GM11168 (cell line): Measurements from ENCODE around the gene TK1.

Experiments
- in situ Hi-C: fragments of 300-500 bp; cut with MboI; formaldehyde crosslinking; loops from one replicate; pipeline ENCODE4 v1.12.0; 2022; ENCODE audit warnings: low sequenced_read_pairs; ENCODE audit not compliant: unreplicated experiment

The TK1 gene

DNA sequence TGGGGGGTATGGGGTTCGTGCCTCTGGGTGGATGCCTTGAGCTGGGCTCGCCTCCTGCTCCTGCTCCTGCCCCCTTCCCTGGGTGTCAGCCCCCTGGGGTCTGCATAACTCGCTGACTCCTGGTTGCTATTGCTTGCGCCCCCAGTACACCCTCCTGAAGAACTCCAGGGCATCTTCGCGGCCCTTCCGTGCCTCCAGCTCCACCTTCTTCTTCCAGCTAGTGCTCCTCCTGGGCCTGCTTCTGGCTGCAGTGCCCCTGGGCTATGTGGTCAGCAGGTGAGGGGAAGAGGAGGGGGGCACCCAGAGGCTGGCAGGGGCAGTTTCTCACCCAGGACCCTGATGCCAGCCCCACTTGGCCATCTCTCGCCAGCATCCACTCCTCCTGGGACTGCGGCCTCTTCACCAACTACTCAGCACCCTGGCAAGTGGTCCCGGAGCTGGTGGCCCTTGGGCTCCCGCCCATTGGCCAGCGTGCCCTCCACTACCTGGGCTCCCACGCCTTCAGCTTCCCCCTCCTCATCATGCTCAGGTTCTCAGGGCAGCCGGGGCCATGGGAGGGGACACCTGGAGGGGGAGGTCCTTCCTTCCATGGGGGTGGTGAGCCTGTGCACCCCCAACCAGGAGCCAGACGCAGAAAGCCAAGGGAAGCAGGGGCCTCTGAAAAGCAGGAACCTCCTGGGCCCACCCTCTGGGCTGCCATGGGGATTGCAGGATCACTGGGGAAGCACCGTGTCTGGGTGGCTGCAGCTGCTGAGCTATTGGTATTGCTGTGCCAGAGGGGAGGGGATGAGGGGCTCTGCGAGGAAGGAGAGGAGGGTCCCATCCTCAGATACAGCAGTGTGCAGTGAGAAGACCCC, 48.4 kb downstream of the TK1 start:
- in situ Hi-C loops, result no loop called here

- in situ Hi-C loops, result no loop called here
Observed at GRCh38 chr17:78137392-78138203, 49.3 kb downstream of the TK1 start.

DNA sequence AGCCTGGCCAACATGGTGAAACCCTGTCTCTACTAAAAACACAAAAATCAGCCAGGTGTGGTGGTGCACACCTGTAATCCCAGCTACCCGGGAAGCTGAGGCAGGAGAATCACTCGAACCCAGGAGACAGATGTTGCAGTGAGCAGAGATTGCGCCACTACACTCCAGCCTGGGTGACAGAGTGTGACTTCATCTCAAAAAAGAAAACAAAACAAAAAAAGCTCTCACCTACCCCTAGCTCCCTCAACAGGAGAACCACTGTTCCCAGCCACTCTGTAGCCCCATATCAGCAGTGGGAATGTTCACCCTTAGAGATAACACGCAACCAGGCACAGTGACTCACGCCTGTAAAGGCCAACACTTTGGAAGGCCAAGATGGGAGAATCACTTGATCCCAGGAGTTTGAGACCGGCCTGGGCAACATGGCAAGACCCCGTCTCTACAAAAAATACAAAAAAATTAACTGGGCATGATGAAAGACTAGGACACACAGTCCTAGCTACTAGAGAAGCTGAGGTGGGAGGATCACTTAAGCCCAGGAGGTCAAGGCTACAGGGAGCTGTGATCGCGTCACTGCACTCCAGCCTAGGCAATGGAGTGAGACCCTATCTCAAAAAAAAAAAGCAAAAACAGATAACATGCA, 50.9 kb downstream of the TK1 start:
- in situ Hi-C loops, result no loop called here

DNA sequence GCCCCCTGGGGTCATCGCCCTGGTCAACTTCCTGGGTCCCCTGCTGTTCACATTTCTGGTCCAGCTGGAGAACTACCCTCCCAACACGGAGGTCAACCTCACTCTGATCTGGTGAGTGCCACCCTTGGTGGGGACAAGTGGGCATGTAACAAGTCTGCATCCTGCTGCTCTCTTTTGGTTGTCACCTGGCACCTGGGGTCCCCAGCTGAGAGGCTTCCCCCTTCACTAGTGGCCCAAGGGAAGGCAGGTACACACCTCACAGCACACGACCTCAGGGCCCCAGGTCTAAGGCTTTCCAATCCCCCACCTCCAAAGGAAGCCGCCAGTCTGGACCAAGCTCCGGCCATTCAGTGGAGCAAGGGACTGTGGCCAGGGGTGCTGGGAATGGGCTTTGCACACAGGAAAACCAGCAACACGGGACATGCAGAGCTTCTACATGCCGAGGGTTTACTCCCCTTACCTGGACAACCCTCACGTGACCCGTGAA, 51.9 kb downstream of the TK1 start:
- in situ Hi-C loops, result loop anchor here (5.0 kb wide), 1 partner anchor 37 kb away; no protein-coding TSS in a partner anchor

DNA sequence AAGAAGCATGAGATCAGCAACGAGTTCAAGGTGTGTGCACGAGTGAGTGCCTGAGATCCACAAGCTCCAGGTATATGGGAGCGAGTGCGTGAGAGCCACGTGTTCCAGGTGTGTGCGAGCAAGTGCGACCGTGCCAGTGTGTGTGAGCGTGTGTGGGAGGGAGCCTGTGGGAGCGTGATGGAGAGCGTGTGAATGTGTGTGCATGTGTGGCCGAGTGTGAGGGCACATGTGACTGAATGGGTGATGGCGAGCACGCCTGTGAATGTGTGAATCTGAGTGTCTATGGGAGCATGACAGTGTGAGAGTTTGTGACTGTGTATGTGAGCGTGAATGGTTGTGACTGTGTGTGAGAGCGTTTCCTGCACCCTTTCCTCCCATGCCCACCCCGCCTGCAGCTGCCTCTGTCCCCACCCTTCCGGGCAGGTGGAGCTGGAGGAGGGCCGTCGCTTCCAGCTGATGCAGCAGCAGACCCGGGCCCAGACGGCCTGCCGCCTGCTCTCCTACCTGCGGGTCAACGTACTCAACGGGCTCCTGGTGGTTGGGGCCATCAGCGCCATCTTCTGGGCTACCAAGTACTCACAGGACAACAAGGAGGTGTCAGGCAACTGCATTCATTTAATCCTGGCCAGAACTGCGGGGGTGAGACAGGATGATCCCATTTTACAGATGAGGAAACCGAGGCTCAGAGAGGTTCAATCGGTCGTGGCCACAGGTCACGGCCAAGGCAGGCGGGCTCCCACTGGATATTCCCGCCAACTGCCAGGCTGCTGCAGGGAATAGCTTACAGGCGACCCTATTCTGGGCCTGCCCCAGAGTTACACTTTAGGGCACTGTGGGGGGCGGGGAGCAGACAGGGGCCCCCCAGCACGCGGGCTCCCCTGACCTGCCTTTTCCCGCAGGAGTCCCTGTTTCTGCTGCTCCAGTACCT, 52.6 kb downstream of the TK1 start:
- in situ Hi-C loops, result loop anchor here (5.0 kb wide), 1 partner anchor 38 kb away; no protein-coding TSS in a partner anchor

- in situ Hi-C loops, result loop anchor here (5.0 kb wide), 1 partner anchor 39 kb away; no protein-coding TSS in a partner anchor
Observed at GRCh38 chr17:78133179-78133951, 53.5 kb downstream of the TK1 start.

DNA sequence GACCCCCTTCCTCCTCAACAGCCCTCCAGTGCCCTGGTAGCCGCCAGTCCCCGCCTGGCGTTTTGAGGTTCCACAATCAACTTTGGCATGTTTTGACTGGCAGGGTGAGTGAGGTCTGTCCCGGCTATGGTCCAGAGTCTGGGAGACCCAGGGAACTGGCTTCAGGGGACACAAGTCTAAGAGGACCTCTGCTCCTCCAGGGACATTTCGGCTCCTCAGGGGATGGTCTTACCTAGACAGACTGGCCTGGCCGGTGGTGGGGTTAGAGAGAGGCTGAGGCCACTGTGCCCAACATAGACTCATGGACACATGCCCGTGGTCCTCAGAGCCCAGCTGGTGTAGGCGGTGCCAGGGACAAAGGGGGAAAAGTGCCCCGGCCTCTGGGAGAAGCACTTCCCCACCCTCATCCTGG, 54.1 kb downstream of the TK1 start:
- in situ Hi-C loops, result loop anchor here (5.0 kb wide), 1 partner anchor 40 kb away; no protein-coding TSS in a partner anchor

- in situ Hi-C loops, result loop anchor here (5.0 kb wide), 1 partner anchor 40 kb away; no protein-coding TSS in a partner anchor
Observed at GRCh38 chr17:78132084-78132676, 54.7 kb downstream of the TK1 start.

- in situ Hi-C loops, result loop anchor here (5.0 kb wide), 1 partner anchor 41 kb away; no protein-coding TSS in a partner anchor
Observed at GRCh38 chr17:78131172-78132083, 55.4 kb downstream of the TK1 start.

GRCh38 chr17:78130437-78131101, 56.3 kb downstream of the TK1 start, which contains the start of gene TMC8:
TMC8 (plus strand) TSS chr17:78130771; CDS start chr17:78131589, 818 bp downstream.
- in situ Hi-C loops, result loop anchor here (5.0 kb wide), 1 partner anchor 42 kb away; no protein-coding TSS in a partner anchor

- in situ Hi-C loops, result loop anchor here (5.0 kb wide), 1 partner anchor 42 kb away; no protein-coding TSS in a partner anchor
Observed at GRCh38 chr17:78130090-78130436, 56.8 kb downstream of the TK1 start.

GRCh38 chr17:78129351-78130089, 57.3 kb downstream of the TK1 start:
- in situ Hi-C loops, result loop anchor here (5.0 kb wide), 1 partner anchor 43 kb away; no protein-coding TSS in a partner anchor

- in situ Hi-C loops, result no loop called here
Observed at GRCh38 chr17:78128551-78129350, 58.1 kb downstream of the TK1 start, which contains the start of gene TMC6. TMC6 (minus strand) TSS chr17:78128755; CDS start chr17:78126832, 1,923 bp downstream.

DNA sequence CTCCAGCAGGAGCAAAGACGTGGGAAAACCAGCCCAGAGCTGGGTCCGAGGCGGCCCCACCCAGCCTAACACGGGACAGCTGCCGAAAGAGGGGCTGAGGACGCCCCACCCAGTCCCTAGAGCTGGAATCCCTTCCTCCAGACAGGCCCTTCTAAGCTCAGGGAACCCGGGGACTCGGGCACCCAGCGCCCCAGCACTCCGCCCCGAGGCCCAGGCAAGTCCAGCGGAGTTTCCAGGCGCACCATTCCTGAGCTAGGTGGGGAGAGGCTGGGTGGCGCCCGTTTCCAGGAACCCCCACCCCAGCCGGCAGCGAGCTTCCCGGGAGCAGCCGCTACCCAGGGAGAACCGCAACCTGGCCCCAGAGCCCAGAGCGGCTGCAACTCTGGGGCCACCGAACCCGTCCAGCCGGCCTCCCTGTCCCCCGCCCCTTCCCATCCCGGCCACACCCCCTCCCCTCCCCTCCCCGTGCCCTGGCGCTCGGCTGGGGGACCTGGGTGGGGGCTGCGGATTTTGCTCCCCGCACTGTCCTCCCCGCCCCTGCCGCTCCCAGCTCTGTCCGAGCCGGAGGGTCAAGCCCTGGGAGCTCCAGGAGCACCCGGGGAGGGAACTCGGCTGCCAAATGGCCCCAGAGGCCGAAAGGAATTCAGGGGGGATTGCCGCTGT, 58.8 kb downstream of the TK1 start:
- in situ Hi-C loops, result no loop called here
